Anterior cingulate cortex (tissue), 58 donors: ENCODE data around the gene ANK2.
A peak's percentile ranks its signal among the peaks of the same experiment; 100 is the strongest.

ENCODE experiments used
- DNase-seq, 58 donors: peaks; one replicate each; lab custom pipeline; 2025; lab: John Stamatoyannopoulos, UW

ANK2 gene

GRCh38 chr4:113375964-113376666 lies 326.7 kb downstream of the ANK2 start:
- DNase-seq = no peak

- DNase-seq = no peak
Observed at GRCh38 chr4:113378836-113379235, 329.4 kb downstream of the ANK2 start.

- DNase-seq = no peak
Observed at GRCh38 chr4:113382704-113383103, 333.3 kb downstream of the ANK2 start.

- DNase-seq = peak in 4 of 58 donors; percentile 9 to 21 (median 16)
Observed at GRCh38 chr4:113383111-113383785, 333.8 kb downstream of the ANK2 start.

- DNase-seq = no peak
Observed at GRCh38 chr4:113384600-113384999, 335.1 kb downstream of the ANK2 start.

GRCh38 chr4:113385281-113385899 lies 335.9 kb downstream of the ANK2 start:
- no peak for DNase-seq

GRCh38 chr4:113389160-113389559 lies 339.7 kb downstream of the ANK2 start:
- no peak for DNase-seq

GRCh38 chr4:113390850-113391249 lies 341.4 kb downstream of the ANK2 start:
- no peak for DNase-seq

GRCh38 chr4:113394108-113394729 lies 344.8 kb downstream of the ANK2 start:
- no peak for DNase-seq

GRCh38 chr4:113394730-113395530 lies 345.5 kb downstream of the ANK2 start:
- DNase-seq = peak in 38 of 58 donors; percentile 3 to 86 (median 34)

GRCh38 chr4:113397114-113397701 lies 347.8 kb downstream of the ANK2 start:
- DNase-seq = no peak

- DNase-seq = no peak
Observed at GRCh38 chr4:113398441-113399143, 349.1 kb downstream of the ANK2 start.

- DNase-seq = no peak
Observed at GRCh38 chr4:113404167-113404571, 354.7 kb downstream of the ANK2 start.

GRCh38 chr4:113404841-113405240 lies 355.4 kb downstream of the ANK2 start:
- no peak for DNase-seq

- DNase-seq = no peak
Observed at GRCh38 chr4:113405874-113406722, 356.6 kb downstream of the ANK2 start.

GRCh38 chr4:113406723-113407016 lies 357.2 kb downstream of the ANK2 start:
- DNase-seq = no peak

- no peak for DNase-seq
Observed at GRCh38 chr4:113407409-113407808, 358.0 kb downstream of the ANK2 start.

- DNase-seq = no peak
Observed at GRCh38 chr4:113409181-113409580, 359.7 kb downstream of the ANK2 start.

- no peak for DNase-seq
Observed at GRCh38 chr4:113410686-113411085, 361.2 kb downstream of the ANK2 start.
